Stimulated activated CD4-positive, alpha-beta T cell treated with anti-CD3 and anti-CD28 coated beads, Interleukin-4, amount 100 ng/mL, for 48 hours (primary cell): ENCODE data around the gene RDH5.

Experiments used
- DNase-seq, 2 donors: peaks; one replicate each; pipeline ENCODE4 v3.0.0-alpha.2; 2020; ENCODE audit warnings: low read depth in 2 of 2

Gene RDH5

DNA sequence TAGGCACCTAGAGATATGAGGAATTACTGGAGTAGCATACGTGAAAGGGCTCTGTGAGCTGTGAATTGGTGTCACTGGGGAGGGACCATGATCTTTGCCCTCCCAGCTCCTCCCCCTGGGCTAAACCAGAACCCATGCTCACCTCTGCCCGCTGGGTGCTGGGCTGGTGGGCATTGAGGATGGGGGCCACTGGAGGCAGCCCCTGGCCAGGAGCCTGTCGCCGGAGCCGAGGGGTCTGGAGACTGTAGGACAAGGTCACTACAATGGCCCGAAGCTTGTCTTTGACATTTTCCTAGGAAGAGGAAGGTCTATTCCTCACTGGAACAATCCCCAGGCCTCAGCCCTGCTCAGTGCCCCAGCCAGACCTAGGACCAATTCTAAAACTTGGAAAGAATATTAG lies 24.1 kb upstream of the RDH5 start:
- DNase-seq, result no peak

DNA sequence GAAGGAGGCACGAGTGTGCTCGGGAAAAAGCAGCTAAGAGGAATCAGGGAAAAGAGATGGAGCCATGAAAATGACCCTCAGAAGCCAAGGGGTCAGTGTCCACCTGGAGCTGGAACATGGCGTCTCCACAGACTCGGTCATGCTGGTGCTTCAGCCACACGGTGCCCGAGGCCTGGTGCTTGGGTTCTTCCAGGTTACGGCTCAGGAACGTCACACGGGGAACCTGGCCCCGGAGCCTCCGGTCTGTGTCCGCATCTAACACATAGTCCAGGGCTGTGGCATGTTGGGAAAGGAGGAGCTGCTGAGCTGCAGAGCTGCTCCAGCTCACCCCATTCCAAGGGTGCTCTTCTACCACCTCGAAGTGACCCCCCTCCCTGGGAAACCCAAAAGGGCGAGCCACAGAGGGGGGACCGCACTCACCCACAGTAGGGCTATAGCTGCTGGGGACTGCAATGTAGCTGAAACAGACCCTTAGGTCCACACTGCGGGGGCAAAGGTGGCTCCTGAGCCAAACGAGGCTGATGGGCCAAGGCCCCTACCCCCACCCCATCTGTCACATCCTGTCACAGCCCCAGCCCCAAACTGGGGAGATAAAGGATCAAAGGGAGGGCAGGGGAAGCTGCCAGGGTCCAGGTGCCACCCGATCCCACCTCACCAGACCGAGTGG lies 23.3 kb upstream of the RDH5 start:
- DNase-seq, result no peak

DNA sequence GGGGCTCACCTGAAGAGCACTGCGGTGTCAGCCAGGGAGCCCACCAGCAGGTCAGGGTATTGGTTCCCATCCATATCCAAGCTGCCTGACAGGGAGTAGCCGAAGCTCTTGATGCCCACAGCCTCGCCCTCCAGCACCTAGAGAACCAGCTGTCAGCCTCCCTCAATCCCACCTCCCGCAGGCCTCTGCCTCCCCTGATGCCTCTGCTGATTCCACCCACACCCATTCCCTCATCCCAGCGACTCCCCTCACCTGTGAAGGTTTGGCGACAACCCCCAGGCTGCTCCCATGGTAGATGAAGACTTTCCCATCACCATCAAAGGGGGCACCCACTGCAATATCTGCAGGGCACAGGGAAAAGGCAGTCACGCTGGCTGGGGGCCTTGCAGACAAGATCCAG lies 22.5 kb upstream of the RDH5 start:
- DNase-seq, result no peak

DNA sequence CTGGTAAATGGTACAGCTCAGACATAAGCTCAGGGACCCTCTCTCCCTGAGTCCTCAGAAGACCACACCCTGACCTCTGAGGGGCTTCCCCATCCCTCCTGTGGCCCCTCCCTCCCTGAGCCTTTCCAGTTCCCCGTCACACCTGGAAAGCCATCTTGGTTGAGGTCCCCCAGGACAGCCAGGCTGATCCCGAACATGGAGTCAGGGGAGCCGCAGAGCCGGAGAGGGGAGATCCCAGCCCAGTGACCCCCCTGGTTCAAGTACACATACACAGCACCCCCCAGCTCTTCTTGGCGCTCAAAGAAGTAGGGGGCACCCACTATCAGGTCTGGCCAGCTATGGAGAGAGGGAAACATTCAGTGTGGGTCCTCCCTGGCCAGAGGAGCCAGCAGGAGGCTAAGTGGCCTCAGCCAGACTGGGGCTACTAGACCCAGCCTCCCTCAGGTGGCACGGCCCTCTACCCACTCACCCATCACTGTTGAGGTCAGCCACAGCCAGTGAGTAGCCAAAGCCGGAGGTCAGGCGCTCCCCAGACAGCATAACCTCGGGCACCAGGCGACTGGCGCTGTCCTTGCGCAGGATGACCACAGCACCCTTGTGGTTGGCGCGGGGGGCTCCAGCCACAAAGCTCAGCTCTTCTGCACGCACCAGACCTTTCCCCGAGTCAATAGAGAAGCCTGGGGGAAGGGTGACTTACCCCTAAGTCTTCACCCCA lies 21.8 kb upstream of the RDH5 start:
- DNase-seq, result no peak

DNA sequence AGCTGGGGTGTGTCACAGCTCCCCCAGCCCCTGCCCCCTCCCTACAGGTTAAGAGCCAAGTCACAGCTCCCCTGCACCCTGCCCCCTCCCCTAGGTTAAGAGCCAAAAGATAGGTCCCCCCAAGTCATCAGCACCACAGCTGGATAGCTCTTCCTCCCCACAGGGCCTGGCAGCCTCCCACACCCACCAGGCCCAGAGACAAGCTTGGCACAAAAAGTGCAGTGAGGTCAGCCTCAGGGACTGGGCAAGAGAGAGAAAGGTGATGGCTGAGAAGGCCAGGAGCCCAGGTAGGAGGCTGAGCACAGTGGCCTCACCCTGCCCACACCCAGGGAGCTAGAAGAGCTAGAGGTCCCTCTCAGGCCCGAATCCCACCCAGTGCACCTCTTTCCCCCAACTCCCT lies 21.2 kb upstream of the RDH5 start:
- no peak for DNase-seq

DNA sequence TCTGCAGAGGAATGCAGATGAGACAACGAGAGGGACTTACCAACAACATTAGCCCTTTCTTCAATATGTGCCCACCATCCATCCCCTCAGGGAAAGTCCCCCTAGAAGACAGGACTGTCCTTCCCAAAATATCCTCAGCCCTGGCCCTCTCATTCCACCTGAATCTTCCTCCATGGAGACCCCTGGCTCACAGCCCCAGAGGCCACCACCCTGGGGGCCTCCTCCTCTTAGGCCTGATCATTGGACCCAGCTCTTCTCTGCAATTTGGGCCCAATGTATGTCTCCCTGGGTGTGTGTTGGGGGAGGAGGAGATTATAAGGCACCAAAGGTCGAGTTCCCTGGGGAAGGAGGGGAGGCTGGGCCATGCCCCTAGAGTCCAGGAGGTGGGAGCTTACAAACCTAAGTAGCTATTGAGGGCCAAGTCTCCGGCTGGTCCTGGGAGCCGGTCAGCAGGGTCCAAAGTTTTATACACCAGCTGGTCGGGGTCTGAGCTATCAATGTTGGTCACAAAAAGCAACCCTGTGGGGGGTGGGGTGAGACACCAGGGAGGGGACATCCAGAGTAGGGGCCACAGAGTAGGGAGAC lies 20.6 kb upstream of the RDH5 start:
- DNase-seq, result no peak

DNA sequence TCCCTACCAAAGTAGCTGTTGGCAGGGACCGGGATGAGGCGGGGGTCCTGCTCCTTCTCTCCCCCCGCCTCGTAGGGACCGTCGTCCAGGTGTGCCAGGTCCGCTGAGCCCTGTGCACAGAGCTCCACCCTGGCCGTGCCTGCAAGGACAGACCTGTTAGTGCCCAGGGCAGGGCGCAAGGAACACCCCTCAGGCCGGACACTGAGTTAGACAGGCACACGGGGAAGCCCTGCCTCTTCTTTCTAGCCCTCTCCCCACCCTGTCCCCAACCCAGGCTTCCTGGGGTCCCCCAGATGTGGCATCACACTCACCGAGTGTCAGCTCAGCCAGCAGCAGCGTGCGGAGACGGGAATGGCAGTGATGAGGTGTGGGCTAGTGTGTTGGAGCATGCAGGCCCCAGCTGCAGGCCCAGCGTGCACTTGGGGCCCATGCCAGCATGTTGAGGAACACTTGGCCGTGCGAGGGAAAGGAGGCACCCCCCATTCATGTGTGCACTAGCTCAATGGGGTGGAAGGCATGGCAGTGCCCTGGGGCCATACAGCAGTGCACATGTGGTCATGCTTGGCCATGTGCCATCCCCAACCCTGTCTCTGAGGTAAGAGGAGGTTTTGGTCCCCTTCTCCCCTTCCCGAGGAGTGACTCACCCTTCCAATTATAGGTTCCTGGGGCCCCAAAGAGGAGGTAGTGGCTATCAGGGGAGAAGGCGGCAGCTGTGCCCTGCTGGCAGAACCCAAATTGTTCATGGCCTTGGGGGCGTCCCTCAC lies 19.8 kb upstream of the RDH5 start:
- DNase-seq, result no peak

DNA sequence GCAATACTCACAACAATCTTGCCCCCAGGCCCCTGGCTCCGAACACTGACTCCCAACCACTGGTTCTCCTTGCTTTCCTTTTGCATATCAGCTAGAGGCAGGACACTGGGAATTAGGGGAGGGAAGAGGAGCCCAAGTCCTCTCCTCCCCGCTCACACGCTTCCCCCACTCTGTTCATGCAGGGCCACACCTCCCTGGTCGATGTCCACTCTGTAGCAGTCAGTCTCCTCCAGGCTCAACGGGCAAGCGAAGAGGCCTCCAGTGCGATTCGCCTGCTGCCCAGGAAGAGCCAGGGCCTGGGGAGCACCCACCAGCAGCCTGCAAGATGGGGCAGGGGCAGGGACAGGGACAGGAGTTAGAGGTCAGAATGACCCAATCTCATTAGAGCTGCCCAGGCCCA lies 17.3 kb upstream of the RDH5 start:
- DNase-seq, result no peak

DNA sequence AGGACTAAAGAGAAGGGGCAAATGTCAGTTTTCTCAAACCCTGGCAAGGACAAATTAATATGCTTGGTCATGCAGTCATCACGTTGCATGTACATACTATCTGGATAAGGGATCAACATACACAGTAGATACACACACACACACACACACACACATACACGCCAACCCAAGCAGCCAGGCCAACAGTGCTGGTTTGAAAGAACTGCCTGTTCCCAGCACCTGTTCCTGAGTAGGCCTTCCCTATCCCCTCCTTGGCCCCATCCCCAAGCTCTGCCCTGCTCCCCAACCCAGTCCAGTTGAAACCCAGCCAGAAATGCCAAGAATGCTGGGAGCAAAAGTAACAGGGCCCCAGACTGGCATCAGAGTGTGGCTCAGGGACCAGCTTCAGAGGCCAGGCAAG lies 16.9 kb upstream of the RDH5 start:
- no peak for DNase-seq

DNA sequence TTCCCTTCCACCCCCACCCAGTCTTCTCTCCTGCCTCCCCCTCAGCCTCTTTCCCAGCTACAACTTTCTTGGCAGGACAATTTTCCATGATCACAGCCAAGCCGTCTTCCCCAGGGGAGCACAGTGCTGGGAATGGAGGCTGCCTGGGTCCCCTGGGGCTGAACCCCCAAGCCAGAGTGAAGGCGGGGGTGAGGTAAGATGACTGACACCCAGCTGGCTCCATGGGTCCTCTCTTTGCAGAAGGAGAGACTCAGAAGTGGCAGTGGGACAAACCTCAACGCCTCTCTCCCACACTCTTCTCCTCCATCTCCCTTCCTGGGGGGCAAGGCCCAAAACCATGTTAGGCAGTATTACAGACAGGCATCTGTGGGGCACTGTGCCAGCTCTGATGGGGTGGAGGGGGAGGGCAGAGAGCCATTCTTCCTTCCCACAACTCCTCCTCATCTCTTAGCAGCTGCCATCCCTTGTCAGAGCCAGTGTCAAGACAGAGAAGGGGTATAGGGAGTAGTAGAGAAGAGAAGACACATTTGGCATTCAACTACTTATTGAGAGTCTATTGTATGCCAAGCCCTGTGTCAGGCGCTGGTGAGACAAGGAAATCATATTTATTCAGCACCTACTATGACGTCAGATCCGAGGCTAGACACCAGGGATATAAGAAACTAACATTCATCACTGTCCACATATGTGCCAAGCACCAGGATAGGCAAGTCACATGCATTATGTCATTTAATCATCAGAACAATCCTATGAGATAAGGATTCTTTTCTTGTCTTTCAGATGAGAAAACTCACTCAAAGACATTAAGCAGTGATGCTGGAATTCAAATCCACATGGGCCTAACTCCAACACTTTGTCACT lies 16.1 kb upstream of the RDH5 start:
- DNase-seq, result no peak

DNA sequence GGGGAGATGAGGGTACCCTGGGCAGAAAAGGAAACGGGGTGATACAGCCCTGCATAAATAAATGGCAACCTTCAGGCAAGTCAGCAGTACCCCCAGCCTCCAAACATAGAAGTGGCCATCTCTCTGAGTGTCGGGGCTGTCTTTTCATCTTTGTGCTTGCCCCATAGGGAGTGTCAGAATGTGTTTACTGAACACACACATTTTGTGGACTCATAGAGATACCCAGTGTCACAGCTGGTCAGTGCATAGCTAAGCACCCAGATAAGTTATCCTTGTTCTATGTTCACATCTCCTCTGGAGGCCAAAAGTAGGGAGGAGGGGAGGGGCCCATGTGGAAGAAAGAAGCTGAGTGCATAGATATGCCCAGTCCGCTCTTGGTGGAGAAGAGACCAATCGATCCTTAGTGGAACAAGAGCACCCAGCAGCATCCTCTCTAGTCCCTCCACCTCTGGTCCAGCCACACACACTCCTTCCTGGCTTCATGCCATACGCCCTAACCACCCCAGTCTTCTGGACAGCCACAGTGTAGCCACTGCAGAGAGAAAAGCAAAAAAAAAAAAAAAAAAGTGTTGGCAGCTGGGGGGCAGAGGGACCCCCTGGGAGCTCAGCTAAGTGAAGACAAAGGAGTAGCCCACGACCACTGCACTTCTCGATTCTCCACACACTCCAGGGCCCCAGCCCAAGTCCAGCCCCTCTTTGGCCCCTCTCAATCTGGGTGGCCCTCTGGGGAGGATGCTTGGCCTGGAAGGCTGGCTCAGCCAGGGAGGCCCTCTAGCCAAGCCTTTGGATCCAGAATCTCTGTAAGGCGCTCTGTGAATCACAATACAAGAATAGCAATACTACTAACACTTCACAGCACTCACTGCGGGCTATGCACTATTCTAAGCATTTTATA lies 15.1 kb upstream of the RDH5 start:
- DNase-seq, result no peak

DNA sequence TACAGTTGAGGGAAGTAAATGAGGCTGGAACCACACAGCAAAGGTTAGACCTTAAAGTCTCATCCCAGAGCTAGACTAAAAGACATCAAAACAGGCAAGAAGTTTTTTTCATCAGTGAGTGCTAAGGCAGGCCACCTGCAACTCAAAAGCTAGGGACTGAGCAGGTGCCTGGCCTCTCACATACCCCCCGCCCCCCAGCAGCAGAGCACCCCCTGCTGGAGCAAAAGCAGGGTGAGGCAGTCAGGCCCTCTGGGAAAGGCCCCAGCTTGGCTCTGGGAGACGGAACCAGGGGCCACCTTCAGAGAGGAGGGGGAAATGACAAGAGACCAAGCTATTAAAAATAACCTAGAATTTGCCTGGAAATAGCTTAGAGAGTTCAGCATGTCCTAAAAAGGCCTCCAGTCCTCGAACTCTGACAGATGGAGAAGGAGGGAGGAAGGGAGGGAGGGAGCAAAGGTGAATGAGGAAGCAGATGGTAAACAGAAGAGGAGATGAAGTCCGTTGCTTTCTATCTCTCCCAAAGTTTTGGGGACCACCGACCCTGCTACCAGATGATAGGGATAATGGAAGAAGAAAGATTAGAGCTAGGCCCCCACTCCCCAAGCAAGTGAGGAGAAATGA lies 14.3 kb upstream of the RDH5 start:
- no peak for DNase-seq

DNA sequence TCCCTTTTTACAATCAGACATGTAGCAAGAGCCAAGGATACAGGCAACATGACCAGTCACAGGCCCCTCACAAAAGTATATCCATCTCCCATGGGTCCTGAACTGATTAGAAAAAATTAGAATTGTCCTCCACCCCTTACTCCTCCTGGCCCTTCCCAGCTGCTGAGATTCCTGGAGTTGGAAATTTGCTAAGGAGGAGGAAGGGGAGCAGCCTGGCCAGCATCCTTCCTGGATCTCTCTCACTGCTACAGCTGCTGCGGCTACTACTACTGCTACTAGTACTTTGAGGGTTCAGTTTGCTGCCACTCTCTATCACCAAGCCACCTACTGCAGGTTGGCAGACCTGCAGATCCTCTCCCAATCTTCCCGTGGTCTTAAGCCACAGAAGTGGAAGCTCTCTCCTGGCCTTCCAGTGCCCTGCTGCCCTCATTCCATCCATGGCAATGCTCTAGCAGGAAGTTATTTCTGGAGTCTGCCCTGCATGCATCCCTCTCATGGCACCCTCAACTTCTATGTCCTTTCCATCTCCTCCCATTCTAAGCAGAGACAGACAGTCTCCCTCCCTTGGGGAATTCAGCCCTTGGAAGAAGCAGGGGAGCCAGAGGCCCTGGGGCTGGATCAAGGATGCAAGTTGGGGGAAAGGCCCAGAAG lies 13.5 kb upstream of the RDH5 start:
- DNase-seq, result no peak

DNA sequence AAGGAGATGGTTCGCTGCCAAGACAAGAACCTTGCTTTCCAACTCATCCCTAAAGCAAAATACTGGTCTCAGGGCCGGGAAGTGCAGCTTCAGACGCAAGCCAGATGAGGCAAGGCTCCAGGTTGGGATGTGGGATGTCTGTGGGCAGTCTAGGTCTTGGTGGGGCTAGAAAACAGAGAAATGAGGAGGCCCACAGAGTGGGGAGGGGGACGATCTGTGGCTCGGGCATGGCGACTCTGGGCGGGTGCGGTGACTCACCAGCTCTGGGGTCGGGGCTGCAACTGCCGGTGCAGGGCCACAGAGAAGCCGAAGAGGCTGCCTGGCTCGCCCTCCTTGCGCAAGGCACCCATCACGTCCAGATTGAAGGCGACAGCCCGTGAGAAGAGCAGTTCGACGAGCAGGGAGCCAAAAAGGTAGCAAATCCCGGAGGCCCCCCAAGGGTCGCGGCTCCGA lies 12.9 kb upstream of the RDH5 start:
- DNase-seq, result no peak

DNA sequence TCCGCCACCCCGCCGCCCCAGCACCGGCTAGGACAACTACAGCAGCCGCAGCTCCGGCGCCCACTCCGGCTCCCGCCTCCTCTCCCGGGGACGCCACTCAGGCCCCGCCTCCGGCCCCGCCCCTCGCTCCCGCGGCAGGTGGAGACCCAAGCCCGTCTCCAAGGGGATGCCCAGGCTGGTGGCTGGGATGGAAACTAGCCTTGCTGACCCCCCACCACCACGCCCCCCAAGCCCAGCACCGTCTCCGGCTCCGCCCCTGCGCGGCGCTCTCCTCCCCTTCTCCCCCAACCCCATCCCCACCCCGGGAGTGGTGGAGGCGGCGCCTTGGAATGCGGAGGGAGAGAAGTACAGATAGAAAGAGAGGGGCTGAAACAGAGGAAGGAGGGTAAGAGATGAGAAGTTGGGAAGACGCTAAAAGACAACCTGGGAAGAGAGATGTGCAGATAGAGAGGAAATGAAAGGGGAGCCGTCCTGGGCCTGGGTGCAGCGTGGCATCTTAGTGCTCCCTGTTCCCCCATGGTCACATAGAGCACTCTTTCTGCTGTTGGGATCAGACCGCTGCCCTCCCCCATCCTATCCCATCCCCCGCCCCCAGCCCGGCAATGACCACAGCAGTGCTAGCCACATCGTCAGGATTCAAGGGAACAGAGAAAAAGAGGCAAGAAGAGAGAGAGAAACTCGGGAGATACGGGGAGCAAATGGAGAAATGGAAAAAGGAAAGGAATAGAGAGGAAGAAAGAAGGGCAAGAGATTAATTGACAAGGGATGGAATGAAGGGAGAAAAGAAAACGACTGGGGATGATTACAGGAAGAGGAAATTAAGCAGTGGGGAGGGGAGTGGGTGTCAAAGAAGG lies 12.1 kb upstream of the RDH5 start, which contains the start of gene ITGA7:
Gene ITGA7 (minus strand): TSS at position 64 of the 854 bp plus-strand sequence. CDS start 222 bp downstream, outside the sequence.
- DNase-seq, result peak in 1 of 2 donors; percentile 57

DNA sequence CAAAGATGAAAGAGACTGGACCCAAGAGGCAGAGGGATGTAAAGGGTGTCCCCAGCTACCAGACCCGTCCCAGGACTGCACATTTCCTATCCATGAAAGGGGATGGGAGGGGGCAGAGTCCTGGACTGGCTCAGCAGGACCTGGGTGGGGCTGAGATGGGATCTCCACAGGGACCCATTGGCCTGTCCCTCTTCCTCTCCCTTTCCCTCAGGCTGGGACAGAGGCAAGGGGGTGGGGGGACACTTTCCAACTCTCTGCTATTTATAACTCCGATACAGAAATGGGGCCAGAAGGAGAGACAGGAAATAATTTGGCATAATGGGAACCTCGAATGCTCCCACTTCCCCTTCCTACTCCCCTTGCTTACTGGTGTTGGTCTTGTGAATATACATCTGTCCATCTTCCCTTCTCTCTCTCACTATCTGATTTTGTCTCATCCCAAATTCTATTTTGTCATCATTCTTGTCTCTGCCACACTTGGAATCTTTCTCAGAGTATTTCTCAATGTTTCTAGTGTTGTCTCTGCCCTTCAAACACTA lies 11.4 kb upstream of the RDH5 start:
- no peak for DNase-seq

DNA sequence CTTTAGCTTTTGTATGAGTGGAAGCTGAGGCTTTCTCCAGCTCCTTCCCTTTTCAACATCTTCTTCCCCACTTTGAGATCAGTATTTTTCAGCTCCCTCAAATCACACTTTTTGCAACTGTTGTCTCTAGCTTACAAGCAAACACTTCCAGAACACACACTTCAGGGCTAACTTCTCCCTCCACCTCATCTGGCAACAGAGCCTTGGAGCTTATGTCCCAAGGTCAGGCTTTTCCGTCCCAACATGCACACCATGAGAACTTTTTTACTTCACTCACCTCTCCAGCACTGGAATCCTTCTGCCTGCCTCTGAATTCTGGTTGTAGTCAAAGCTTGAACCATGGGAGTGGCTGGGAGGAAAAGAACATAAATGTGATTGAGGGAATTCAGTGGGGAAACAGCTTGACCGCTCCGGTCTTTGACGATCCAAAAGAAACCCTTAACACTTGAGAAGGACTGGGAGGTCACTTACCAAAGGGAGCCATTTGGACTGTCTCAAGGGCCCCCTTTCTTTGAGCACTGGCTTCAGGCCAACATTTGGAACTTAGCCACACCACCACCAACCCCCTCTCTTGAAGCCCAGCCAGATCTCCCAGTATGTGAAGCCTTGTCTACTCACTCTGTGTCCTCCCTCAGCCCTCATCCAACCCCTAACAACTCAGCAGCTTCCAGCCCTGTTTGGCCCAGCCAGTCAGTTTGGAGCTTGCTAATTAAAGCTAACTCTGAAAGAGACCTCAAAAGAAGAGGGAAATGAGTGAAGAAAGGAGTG lies 8.2 kb upstream of the RDH5 start:
- DNase-seq, result no peak
